GM18873 (cell line): ENCODE data around the gene EFNA1.

Experiments
- ATAC-seq: cut with Tn5 transposase; IDR thresholded peaks from one replicate; pipeline ENCODE4 v1.9.1; 2021; ENCODE audit warnings: mild to moderate bottlenecking, moderate library complexity, moderate number of reproducible peaks; ENCODE audit not compliant: unreplicated experiment, low FRiP score

EFNA1 gene

GRCh38 chr1:155127105-155127966 is at the start of gene EFNA1:
TSS of gene EFNA1 (plus strand) at chr1:155127876. CDS start at chr1:155127978, 102 bp downstream.
- no peak for ATAC-seq

- ATAC-seq, result no peak
Measured at GRCh38 chr1:155078469-155079209, 49.0 kb upstream of the EFNA1 start, which contains the start of gene EFNA3. TSS of gene EFNA3 (plus strand) at chr1:155078837. CDS start at chr1:155078942, 105 bp downstream.

GRCh38 chr1:155079210-155079486 is 48.5 kb upstream of the EFNA1 start:
- ATAC-seq, result no peak

GRCh38 chr1:155079487-155080311 is 48.0 kb upstream of the EFNA1 start:
- ATAC-seq, result no peak

GRCh38 chr1:155080312-155081228 is 47.1 kb upstream of the EFNA1 start:
- no peak for ATAC-seq

- no peak for ATAC-seq
Measured at GRCh38 chr1:155081472-155082300, 46.0 kb upstream of the EFNA1 start.

- ATAC-seq, result no peak
Measured at GRCh38 chr1:155082301-155083051, 45.2 kb upstream of the EFNA1 start.

GRCh38 chr1:155083052-155083541 is 44.6 kb upstream of the EFNA1 start:
- ATAC-seq, result no peak

- ATAC-seq, result no peak
Measured at GRCh38 chr1:155083865-155084721, 43.6 kb upstream of the EFNA1 start.

- ATAC-seq, result peak; percentile 68
Measured at GRCh38 chr1:155084722-155085503, 42.8 kb upstream of the EFNA1 start.

- ATAC-seq, result no peak
Measured at GRCh38 chr1:155085504-155086127, 42.1 kb upstream of the EFNA1 start.

GRCh38 chr1:155086128-155086741 is 41.4 kb upstream of the EFNA1 start:
- no peak for ATAC-seq

GRCh38 chr1:155086856-155087535 is 40.7 kb upstream of the EFNA1 start:
- ATAC-seq, result no peak

GRCh38 chr1:155091071-155092051 is 36.3 kb upstream of the EFNA1 start:
- ATAC-seq, result no peak
